HG03439 (cell line): Measurements from ENCODE around the gene MAEA.
"Not testable (repeated sequence)": the region's sequence is repeated elsewhere in the genome, so short reads cannot be mapped to it uniquely, and the experiment has no call there.

Source experiments
- ATAC-seq: cut with Tn5 transposase; IDR thresholded peaks from one replicate; pipeline ENCODE4 v1.9.1; 2021; ENCODE audit warnings: mild to moderate bottlenecking, moderate library complexity; ENCODE audit not compliant: unreplicated experiment

MAEA gene

GRCh38 chr4:1318488-1319213 lies 29.0 kb downstream of the MAEA start:
- no peak for ATAC-seq

GRCh38 chr4:1321486-1321885 lies 31.8 kb downstream of the MAEA start:
- no peak for ATAC-seq

DNA sequence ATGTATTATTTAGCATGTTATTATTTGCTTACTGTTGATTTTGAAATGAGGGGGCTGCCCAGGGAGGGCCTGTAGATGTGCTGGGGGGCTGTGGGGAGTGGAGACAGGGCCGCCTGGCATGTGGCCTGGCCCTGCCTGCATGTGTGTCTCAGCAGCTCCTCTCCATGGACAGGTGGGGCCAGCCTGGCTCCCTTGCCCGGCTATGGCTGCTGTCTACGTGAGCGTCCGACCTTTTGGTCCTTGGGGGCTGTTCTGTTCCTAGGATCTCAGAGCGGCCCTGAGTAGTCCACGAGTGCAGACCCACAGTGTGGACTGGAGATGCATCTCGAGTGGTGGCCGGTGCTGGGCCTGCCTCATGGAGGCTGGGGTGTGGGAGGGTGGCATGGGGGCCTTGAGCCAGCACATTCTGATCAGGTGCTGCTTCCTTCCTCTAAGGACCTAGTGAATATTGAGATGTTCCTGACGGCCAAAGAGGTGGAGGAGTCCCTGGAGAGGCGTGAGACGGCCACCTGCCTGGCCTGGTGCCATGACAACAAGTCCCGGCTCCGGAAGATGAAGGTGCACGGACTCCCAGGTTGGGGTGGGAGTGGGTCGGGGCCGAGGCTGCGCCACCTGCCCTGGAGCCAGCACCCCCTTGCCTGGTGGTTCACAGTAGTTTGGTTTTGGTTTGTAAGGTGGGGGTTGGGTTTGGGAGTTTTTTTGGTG lies 32.4 kb downstream of the MAEA start:
- ATAC-seq, result no peak

- ATAC-seq, result no peak
These were observed 33.6 kb downstream of the MAEA start for GRCh38 chr4:1323280-1323634.

DNA sequence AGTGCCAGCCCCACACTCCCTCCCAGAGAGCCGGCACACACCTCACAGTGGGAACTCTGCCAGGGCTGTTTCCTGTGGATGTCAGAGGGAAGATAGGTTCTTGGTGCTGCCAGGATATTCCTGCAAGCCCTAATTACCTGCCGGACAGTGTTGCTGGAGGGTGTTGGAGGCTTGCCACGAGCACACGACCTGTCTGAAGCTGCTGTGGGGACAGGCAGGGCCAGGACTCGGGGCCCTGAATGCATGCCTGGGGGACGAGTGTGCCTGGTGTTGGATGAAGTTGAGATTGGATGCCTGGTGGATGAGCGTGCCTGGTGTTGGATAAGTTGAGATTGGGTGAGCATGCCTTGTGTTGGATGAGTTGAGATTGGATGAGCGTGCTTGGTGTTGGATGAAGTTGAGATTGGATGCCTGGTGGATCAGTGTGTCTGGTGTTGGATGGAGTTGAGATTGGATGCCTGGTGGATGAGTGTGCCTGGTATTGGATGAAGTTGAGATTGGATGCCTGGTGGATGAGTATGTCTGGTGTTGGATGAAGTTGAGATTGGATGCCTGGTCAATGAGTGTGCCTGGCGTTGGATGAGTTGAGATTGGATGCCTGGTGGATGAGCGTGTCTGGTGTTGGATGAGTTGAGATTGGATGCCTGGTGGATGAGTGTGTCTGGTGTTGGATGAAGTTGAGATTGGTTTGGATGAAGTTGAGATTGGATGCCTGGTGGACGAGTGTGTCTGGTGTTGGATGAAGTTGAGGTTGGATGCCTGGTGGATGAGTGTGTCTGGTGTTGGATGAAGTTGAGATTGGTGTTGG lies 34.1 kb downstream of the MAEA start:
- no peak for ATAC-seq

DNA sequence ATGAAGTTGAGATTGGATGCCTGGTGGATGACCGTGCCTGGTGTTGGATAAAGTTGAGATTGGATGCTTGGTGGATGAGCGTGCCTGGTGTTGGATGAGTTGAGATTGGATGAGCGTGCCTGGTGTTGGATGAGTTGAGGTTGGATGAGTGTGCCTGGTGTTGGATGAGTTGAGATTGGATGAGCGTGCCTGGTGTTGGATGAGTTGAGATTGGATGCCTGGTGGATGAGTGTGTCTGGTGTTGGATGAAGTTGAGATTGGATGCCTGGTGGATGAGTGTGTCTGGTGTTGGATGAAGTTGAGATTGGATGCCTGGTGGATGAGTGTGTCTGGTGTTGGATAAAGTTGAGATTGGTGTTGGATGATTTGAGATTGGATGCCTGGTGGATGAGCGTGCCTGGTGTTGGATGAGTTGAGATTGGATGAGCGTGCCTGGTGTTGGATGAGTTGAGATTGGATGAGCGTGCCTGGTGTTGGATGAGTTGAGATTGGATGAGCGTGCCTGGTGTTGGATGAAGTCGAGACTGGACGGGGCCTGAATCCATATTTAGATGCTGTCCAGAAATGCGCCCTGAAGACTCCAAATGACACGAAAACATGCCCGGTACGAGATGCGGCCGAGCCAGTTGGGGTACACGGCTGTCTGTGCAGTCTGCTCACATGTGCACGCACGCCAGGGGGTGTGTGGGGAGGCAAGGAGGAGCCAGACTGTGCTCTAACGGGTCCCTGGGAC lies 34.9 kb downstream of the MAEA start:
- ATAC-seq, result not testable (repeated sequence)

- no peak for ATAC-seq
These were observed 35.4 kb downstream of the MAEA start for GRCh38 chr4:1325176-1325480.

DNA sequence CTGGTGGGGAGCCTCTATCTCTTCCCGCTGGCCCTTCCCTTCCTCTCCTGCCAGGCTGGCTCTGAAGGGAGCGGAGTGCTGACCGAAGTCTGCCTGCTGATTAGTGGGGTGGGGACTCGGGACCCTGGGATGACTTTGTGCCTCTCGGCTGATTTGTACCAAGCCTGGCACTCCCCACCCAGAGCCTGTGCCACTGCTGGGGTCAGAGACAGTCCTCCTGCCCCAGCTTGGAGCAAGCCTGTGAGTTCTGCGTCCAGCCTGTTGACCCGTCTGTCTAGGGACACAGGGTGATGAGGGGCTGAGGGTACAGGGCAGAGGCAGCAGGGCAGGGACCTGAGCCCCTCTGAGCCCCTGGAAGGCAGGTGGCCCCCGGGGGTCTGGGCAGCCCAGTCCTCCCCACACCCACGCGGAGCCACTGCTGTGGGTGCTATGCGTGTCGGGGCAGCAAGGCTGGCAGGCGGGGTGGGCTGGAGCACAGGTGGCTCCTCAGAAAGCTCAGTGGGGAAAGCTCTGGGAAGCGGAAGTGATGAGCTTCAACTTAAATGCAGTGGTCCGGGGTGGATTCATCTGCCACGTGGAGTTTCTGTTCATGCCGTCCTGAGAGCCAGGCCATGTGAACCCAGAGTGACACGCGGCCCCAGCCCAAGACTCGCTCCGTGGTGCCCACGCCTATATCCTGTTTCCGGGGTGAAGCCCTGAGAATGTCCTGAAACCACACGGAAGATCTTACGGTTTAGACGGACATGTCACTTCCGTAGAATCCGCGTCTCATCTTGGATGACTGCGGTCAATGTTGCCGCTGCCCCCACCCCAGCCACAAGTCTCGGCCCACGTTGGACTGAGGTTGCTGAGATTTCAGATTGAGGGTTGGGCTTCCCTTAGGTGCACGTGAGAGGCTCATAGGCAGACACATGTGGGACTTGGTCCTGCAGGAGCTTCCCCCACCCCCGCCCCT lies 36.3 kb downstream of the MAEA start:
- ATAC-seq, result no peak

- no peak for ATAC-seq
These were observed 37.2 kb downstream of the MAEA start for GRCh38 chr4:1326751-1327525.

DNA sequence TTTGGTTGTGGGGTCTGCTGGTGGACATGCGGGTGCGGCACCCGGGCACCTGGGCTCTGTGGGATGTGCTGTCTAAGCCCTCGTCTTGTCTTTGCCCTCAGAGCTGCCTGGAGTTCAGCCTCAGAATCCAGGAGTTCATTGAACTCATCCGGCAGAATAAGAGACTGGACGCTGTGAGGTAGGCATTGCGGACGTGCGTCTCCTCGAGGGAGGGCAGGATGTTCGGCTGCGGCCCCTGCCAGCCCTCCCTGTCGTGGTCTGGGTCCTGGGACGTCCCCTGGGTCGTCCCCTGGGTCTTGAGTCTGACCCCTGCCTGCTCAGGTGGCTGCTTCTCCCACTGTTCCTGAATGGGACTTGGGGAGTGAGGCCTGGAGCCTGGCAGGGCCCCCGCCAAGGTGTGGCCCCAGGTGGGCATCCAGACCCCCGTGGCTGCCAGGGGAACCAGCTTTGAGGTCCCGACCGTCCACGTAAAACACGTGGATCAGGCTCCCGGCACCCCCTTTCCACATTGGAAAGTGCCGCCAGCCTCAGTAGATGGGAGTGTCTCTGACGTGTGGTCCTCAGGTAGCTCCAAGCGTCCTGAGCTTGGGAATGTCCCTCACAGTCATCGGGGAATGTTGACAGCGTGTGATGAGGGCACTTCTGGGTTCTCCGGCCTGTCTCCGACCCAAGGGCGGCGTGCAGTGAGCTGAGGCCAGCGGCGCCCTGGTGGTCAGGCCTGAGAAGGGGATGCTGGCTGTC lies 38.0 kb downstream of the MAEA start:
- no peak for ATAC-seq

GRCh38 chr4:1328267-1329155 lies 38.8 kb downstream of the MAEA start:
- ATAC-seq, result no peak

- no peak for ATAC-seq
These were observed 40.0 kb downstream of the MAEA start for GRCh38 chr4:1329408-1330371.

DNA sequence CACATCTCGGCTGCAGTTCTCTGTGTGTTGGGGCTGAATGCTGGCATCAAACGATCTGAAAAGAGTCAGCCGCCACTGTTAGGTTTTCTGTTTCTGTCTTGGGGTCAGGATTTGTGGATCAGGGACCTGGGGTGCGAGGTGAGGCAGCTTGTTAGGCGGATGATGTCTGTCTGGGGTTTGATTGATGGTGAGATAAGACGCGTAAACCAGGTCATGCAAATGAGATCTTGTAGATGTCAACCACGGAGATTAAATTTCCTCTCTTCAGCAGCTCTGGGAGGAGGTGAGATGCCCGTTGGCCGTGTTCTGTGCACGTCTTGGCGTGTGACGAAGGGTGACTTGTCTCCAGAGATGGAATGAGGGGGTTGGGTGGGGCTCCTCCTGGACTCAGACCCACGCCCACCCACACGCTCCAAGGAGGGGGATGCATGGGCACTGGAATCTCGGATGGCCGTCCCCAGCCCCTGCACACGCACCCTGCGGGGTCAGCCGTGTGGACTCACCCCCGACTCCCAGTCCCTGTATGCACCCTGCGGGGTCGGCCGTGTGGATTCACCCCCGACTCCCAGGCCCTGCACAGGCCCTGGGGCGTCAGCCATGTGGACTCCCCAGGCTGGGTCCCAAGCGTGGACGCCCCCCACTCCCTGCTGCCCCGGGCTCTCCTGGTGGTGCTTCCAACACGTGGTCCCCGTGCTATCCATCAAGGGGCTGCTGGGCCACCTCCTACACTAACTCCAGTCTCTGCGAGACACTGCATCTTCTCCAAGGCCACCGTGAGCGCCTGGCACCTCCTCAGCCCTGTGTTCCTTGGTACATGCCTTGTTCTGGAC lies 41.3 kb downstream of the MAEA start:
- no peak for ATAC-seq

GRCh38 chr4:1331591-1332353 lies 42.1 kb downstream of the MAEA start:
- no peak for ATAC-seq

- no peak for ATAC-seq
These were observed 43.0 kb downstream of the MAEA start for GRCh38 chr4:1332686-1333085.
